Transverse colon (tissue), 3 donors: ENCODE results near the gene EDC3.
A peak's percentile ranks its signal among the peaks of the same experiment; 100 is the strongest.

Source experiments
- EP300 ChIP-seq: sonication (generic); formaldehyde crosslinking; IDR thresholded peaks from one replicate; pipeline ENCODE4 v1.6.1; 2017; ENCODE audit warnings: antibody characterized with exemption, low read depth
- TF ChIP-seq, protein P1 (sequence below), 5 experiments: fragments of 200-600 bp in 3 of 5; fragments of 450-650 bp in 2 of 5; sonication (generic) in 3 of 5; IDR thresholded peaks; 1 replicate in 2 of 5; 2 replicates in 3 of 5; pipeline ENCODE4 v1.5.1; 2016 to 2017; ENCODE audit warnings: antibody characterized with exemption in 5 of 5, inconsistent platforms in 3 of 5, mild to moderate bottlenecking in 2 of 5, moderate library complexity in 1 of 5

DNA sequence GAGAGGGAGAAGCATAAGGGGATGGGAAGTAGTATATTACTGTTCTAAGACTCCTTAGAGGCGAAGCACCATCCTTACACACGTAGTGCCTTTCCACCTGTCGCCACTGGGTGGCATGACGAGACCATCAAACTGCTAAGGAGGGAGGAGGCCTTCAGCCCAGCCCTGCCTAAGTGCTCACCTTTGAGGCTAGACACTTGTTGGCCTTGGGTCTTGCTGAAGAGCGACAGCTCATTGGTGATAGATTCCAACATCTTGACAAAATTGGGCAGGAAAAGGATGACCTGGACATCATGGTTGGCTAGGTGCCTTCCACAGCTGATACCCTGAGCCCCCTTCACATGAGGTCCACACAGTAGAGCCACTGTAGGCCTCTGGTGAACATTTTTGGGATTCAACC, 60.6 kb downstream of the EDC3 start:
- TF ChIP-seq, protein P1, sequence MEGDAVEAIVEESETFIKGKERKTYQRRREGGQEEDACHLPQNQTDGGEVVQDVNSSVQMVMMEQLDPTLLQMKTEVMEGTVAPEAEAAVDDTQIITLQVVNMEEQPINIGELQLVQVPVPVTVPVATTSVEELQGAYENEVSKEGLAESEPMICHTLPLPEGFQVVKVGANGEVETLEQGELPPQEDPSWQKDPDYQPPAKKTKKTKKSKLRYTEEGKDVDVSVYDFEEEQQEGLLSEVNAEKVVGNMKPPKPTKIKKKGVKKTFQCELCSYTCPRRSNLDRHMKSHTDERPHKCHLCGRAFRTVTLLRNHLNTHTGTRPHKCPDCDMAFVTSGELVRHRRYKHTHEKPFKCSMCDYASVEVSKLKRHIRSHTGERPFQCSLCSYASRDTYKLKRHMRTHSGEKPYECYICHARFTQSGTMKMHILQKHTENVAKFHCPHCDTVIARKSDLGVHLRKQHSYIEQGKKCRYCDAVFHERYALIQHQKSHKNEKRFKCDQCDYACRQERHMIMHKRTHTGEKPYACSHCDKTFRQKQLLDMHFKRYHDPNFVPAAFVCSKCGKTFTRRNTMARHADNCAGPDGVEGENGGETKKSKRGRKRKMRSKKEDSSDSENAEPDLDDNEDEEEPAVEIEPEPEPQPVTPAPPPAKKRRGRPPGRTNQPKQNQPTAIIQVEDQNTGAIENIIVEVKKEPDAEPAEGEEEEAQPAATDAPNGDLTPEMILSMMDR (IDR thresholded peaks at IDR 0.05) = peak; percentile 80 to 94 (median 87)
- no peak for TF ChIP-seq EP300
